Measurements from ENCODE around the gene DEFB131A.
"Not testable (repeated sequence)": the region's sequence is repeated elsewhere in the genome, so short reads cannot be mapped to it uniquely, and the experiment has no call there.

DEFB131A gene

GRCh38 chr4:9495443-9495842 lies 51.2 kb downstream of the DEFB131A start:
- peak; percentile 28 for DNase-seq

- DNase-seq = not testable (repeated sequence)
Measured at GRCh38 chr4:9497575-9498467, 53.6 kb downstream of the DEFB131A start.

- DNase-seq = not testable (repeated sequence)
Measured at GRCh38 chr4:9498468-9499040, 54.3 kb downstream of the DEFB131A start.

- DNase-seq = not testable (repeated sequence)
Measured at GRCh38 chr4:9499974-9500487, 55.8 kb downstream of the DEFB131A start.
